CD4-positive, alpha-beta T cell treated with Interleukin-17A for 1 hour (primary cell): Measurements from ENCODE around the gene CEP250.

Source experiments
- DNase-seq: peaks from one replicate; pipeline ENCODE4 v3.0.0-alpha.2; 2020

Gene CEP250

DNA sequence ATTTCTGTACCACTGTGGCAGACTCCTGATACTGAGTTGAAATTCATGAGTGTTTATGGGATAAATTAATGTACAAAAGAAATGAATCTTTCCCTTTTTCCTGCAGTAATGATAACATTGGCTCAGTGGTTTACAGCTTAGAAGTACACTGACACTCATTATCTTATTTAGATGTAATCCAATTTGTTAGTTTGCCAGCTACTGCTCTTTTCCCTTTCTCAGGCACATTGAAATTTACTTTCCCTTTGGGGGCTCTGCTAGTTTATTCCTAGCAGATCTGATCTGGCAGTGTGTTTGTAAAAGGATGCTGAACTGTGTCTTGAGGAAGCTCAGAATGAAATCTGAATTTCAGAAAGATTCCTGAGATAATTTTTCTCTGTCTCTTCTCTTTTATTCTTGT is 3.0 kb downstream of the CEP250 start:
- no peak for DNase-seq

DNA sequence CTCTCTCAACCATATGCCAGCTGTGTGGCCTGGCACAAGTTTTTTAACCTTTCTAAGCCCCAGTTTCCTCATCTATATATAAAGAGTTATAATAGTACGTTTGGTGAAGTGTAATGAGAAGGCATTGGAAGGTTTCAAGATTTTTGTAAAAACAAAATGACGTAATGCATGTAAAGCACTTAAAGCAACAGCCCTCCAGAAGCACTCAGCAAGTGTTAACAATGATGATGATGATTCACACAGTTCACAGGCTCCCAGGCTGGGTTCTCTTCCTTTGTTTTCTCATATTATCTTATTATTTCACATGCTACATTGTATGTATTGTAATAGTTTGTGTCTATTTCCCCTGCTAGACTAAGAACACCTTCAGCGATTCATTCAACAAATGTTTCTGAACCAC is 6.2 kb downstream of the CEP250 start:
- no peak for DNase-seq

DNA sequence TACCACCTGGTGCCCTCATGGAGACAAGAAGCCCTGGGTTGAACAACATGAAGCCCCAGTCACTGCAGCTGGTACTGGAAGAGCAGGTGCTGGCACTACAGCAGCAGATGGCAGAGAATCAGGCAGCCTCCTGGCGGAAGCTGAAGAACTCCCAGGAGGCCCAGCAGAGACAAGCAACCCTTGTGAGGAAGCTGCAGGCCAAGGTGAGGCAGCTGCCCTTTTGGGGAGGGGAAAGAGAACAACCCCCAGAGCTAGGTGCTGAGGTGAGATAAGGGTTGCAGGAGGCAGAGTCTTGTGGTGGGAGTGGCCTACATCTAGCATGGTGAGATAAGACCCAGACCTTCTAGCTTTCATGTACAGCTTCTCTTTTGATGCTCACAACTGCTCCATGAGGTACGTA is 7.0 kb downstream of the CEP250 start:
- DNase-seq, result no peak

DNA sequence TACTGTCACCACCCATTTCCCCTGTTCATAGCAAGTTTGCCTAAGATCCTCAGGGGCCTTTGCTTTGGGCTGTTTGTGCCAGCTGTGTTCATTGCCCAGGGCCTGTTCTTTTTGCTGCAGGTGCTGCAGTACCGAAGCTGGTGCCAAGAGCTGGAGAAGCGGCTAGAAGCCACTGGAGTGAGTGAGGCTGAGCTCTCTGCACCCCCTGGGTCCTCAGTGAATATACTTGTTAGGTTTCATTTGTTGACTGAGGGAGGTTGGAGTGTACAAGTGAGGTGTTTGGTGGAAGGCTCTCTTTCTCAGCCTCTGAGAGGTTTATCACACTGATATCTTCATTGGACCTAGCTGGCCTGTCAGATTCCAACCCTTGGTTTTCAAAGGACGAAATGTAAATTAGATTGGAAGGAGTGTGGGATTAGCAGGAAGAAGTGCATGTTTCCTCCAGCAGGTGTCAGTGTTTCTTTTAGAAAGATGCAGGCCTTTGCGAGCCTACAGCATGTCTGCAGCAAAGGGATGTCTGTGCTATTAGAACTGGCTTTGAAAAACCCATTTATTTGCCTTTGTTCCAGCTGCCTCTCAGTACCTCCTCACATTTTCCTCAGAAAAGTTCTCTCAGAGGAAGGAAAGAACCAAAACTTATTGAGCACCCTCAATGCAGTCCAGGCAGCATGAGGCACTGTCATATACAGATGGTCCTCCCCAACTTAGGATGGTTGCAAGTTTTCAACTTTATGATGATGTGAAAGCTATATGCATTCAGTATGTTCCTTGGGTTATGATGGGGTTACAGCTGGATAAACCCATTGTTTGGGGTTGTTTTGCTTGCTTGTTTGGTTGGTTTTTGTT is 8.3 kb downstream of the CEP250 start:
- DNase-seq, result peak; percentile 79

DNA sequence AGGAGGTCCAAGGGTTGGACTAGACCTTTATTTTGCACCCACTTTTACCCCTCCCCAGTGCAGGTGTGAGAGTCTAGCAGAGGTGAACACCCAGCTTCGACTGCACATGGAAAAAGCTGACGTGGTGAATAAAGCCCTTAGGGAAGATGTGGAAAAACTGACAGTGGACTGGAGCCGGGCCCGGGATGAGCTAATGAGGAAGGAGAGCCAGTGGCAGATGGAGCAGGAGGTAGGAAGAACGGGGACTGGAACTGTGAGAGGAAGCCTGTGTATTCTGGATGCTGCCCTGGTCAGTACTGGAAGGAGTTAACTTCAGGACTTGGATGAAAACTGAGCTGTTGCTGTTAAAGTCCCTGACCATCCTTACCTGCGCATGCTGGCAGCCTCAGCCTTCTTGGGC is 10.6 kb downstream of the CEP250 start:
- DNase-seq, result no peak

DNA sequence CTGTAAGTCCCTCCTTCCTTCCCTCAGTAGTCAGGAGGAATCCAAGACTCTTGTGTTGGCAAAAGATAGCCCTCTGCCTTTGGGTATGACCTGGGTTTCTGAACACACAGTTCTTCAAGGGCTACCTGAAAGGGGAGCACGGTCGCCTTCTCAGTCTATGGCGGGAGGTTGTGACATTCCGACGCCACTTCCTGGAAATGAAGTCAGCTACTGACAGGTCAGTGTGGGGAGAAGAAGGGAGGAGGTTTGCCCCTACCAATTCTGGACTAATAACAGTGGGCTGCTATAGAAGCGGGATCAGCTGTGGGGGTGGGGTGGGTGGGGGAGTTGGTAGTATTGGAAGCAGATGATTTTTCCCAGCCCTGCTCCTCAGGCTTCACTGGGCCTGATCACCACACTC is 11.5 kb downstream of the CEP250 start:
- no peak for DNase-seq

DNA sequence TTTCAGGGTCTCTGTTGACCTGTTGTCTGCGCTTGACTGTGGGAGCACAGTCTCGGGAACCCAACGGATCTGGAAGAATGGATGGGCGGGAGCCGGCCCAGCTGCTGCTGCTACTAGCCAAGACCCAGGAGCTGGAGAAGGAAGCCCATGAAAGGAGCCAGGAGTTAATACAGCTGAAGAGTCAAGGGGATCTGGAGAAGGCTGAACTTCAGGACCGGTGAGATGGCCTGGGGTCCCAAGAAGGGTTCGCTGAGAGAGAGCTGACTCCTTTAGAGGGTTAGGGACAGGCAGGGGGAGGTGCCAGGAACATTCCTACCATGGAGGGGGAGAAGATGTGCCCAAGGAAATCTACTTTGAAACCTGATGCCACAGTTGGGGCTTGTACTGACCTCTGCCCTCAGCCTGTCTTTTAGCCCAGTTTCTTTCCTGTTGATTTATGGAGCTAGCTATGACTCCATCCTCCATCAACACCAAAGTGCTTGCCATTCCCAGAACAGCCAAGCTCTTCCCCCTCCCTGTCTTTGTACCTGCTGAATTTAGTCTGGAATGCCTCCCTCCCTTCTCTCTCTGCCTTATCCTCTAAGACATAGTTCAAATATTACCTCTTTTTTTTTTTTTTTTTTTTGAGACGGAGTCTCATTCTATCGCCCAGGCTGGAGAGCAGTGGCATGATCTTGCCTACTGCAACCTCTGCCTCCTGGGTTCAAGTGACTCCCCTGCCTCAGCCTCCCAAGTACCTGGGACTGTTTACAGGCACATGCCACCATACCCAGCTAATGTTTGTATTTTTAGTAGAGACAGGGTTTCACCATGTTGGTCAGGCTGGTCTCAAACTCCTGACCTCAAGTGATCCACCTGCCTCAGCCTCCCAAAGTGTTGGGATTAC is 12.2 kb downstream of the CEP250 start:
- no peak for DNase-seq

DNA sequence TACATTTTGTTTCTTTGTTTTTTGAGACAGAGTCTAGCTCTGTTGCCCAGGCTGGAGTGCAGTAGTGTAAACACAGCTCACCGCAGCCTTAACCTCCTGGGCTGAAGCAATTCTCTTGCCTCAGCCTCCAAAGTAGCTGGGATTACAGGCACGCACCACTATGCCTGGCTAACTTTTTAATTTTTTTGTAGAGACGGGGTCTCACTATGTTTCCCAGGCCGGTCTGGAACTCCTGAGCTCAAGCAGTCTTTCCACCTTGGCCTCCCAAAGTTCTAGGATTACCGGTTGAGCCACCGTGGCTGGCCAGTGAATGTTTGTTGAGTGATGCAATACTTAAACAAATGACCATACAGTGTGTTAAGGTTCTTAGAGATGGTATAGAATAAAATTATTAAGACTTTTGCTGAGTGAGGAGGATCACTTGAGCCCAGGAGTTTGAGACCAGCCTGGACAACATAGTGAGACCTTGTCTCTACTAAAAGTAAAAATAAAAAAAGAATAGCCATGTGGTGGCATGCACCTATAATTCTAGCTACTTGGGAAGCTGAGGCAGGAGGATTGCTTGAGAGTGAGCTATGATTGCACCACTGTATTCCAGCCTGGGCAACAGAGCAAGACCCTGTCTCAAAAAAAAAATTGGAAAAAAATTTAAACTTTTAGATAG is 13.4 kb downstream of the CEP250 start:
- no peak for DNase-seq

DNA sequence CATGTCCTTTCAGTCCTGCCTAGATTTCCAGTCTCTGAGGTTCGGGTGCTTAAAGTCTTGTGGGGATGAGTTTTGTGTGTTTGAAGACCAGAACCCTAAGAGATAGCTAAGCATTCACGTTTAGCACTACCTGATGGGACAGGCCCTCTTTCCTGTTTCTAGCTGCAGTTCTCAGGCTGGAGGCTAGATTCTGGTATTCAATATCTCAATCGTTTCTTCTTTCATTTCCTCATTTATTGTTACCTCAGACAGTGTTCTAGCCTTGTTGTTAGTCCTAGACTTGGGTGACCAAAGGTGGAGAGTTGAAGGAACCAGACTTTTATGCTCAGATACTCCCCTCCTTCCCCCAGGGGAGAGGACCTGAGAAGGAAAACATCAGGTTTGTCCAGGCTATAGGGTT is 16.8 kb downstream of the CEP250 start:
- no peak for DNase-seq

DNA sequence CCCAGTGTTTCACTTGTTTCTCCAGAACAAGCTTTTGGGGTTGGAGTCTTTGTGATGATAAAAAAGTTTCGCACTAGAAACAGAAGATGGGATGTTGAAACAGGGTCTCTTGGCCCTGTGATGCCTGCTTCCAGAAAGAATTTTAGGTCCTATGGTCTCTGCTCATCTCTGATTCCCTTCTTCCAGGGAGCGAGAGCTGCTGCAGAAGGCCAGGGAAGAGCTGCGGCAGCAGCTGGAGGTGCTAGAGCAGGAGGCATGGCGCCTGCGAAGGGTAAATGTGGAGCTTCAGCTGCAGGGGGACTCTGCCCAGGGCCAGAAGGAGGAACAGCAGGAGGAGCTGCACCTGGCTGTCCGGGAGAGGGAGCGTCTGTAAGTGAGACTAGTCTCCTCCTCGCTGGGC is 18.3 kb downstream of the CEP250 start:
- no peak for DNase-seq

DNA sequence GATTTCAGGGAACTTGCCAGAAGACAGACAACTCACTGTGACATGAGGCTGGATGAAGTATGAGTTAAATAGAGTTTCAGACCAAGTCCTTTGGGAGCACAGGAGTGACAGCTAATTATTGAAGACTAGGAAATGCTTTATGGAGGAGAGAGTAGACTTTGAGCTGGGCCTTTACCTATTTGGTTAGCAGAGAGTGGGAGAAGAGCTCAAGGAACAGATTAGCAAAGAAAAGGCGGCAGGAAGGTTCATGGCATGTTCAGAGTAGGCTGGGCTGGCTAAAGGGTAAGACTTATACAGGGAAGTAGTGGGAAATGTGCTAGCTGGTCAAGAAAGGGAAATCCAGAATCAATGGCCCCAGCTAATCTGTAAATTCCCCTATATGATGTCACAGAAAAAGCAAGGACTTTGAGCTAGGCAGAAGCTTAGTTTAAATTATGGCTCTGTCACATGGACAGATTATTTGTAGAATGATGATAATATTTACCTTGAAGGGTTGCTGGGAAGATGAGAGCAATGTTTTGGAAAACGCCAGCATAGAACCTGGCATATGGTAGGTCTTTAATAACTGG is 19.0 kb downstream of the CEP250 start:
- no peak for DNase-seq

DNA sequence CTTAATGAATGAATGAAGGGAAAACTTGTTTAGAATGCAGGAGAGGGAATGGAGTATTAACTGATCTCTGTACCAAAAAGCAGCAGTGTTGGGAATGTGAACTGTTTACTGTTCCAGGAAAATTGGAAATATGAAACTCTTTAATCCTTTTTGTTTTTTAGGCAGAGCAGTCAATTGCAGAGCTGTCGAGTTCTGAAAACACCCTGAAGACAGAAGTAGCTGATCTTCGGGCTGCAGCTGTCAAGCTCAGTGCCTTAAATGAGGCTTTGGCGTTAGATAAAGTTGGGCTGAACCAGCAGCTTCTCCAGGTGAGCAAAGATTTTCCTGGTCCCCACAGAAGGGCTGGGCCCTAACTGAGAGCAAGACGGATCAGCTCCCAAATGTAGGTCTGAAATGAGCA is 20.9 kb downstream of the CEP250 start:
- no peak for DNase-seq

DNA sequence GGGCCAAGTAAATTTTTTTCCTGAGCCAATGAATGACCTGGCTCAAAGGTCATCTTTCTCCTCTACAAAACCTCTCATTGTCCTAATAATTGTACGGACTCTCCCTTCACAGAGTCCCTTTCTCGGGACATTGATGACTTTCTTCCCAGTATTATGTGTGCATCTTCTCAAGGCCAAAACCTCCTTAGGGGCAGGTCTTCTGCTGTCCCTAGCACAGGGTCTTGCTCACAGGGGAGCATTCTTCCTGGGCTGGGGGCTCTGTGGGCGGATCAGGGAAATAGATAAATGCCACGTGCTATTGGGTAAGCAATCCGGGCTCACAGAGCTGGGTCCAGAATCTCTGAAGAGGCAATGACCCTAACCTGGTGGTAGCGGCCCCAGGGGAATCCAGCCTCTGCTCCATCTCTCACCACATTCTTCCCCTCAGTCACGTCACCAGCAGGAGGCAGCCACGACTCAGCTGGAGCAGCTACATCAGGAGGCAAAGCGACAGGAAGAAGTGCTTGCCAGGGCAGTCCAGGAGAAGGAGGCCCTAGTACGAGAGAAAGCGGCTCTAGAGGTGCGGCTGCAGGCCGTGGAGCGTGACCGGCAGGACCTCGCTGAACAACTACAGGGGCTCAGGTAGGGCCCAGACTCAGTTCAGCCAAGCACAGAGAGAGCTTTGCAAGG is 23.5 kb downstream of the CEP250 start:
- DNase-seq, result peak; percentile 8

DNA sequence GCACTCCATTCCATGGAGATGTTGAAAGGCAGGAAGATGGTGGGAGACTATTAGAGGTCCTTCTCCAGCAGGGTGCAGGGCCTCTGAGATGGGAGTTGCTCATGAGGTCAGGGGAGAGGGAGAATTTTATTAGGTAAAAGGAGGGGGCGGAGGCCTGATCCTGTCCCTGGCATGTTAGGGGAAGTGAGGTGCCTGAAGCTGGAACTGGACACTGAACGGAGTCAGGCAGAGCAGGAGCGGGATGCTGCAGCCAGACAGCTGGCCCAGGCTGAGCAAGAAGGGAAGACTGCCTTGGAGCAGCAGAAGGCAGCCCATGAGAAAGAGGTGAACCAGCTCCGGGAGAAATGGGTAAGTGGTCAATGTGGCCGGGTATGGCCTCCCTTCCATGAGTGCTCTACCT is 24.4 kb downstream of the CEP250 start:
- DNase-seq, result no peak

DNA sequence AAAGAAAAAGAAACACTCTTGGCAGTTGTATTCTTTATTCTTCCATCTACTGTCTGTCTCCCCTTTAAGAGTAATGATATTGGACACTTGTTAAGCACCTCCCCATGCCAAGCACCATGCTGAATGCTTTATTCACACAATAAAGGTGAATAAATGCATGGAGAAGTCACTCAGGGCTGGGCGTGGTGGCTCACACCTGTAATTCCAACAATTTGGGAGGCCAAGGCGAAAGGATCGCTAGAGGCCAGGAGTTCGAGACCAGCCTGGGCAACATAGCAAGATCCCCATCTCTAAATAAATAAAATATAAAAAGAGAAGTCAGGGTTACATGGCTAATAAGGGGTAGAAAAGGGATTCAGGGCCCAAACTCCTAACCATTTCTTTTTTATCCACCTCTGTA is 32.1 kb downstream of the CEP250 start:
- DNase-seq, result no peak

DNA sequence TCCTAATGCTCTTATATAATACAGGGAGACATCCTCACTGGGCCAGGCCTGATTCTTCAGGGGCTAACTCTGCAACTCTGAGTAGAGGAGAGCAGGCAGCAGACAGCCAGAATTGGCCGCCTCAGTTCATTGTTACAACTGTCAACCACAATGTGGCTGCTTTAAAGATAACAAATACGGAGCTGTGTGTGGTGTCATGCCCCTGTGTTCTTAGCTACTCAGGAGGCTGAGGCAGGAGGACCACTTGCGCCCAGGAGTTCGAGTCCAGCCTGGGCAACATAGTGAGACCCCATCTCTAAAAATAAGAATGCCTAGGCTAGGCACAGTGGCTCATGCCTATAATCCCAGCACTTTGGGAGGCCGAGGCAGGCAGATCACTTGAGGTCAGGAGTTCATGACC is 34.3 kb downstream of the CEP250 start:
- peak; percentile 34 for DNase-seq

DNA sequence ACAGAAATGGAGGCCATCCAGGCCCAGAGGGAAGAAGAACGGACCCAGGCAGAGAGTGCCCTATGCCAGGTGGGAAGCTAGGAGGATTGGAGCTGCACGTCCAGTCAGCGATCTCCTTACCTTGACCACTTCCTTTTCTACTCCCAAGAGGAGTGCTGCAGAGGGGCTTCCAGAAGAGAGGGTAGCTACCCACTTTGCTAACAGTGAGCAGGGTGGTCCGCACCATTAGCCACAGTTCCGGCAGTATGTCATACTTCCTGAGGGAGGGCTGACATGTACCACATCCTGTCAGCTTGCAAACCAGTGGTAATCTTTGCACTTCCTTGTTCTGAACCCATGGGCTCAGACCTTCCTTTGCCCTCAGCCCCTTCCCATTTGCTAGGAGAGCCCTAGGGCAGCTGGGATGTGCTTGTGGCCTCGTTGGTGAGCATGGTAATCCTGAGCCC is 35.4 kb downstream of the CEP250 start:
- peak; percentile 78 for DNase-seq

DNA sequence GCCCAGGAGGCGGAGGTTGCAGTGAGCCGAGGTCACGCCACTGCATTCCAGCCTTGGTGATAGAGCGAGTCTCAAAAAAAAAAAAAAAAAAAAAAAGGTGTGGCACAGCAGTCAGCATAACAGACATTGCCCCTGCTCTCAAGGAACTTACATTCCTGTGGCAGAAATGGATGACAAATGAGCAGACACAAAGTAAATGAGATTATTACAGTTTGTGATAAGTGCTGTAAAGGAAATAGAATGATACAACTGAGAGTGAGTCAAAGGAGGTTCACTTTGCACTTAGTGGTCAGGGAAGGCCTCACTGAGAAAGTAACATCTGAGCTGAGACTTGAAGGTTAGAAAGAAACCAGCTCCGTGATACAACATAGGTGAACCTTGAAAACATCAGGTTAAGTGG is 36.4 kb downstream of the CEP250 start:
- DNase-seq, result no peak

DNA sequence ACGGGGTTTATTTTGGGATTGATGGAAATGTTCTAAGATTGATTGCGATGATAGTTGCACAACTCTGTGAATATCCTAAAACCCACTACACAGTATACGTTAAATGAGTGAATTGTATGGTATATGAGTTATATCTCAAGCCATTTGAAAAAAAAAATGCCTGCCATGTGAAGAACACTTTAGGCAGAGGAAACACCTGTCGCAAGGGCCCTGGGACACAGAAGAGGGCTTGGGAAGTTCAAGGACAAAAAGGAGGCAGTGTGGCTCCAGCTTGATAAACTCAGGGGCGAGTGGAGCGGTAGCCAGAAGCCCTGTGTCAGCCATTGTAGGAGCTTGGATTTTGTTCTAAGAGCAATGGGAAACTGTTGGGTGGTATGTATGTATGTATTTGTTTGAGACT is 37.0 kb downstream of the CEP250 start:
- DNase-seq, result no peak

DNA sequence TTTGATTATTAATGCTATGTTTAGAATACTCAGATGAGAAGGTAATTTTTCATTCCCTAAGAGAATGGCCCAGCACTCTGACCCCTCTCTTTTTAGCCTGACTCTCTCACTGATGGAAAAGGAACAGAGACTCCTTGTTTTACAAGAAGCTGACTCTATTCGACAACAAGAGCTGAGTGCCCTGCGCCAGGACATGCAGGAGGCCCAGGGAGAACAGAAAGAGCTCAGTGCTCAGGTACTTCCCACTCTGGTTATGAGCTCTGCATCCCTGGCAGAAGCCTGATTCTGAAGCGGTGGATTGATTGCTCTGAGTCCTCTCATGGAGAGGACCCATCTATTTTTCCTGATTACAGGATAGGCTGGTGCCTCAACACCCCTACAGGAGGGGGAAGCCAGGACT is 41.1 kb downstream of the CEP250 start:
- no peak for DNase-seq

DNA sequence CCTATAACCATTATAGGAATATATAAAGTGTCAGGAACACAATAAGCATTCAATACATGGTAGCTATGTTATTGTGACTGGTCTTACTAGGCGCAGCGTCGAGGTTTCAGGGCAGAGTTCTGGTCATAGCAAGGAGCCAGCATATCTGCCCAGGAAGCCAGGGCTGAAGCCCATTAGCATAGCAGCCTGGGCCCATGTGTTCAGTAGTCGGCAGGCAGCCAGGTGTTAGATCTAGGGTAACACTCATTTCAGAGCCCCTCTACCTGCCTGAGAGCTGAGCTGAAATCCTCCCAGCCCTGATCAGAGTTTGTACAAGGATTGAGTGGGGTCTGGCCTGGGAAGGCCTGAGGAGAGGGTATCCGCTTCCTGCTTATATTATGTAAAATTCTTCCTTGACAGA is 41.9 kb downstream of the CEP250 start:
- no peak for DNase-seq

DNA sequence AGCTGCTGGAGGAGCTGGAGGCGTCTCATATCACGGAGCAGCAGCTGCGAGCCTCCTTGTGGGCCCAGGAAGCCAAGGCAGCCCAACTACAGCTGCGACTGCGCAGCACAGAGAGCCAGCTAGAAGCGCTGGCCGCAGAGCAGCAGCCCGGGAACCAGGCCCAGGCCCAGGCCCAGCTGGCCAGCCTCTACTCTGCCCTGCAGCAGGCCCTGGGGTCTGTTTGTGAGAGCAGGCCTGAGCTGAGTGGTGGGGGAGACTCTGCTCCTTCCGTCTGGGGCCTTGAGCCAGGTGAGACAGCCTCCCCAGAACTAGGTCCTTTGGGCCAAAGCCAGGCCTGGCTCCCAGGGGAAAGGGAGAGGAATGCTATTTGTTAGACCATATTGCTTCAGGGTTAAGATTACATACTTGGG is 42.4 kb downstream of the CEP250 start:
- DNase-seq, result no peak

DNA sequence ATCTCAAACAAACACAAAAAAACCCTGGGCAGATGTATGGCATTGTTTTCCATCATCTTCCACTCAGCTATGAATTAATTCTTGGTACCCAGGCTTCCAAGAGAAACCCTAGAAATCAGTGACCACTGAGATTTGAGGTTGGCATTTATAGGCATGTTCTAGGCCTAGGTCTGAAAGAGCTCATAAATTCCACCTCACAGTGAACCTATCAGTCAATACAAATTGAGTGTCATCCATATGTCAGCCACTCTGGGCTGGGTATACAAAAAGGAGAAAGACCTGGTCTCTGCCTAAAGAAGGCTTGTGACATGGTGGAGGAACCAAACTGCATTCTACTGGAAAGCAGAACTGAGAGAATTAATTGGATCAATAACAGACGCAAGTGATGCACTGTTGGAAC is 43.9 kb downstream of the CEP250 start:
- DNase-seq, result no peak
